GM21423 (cell line): Measurements from ENCODE around the gene SLC25A23.
"Not testable (repeated sequence)": the region's sequence is repeated elsewhere in the genome, so short reads cannot be mapped to it uniquely, and the experiment has no call there.

Source experiments
- ATAC-seq: cut with Tn5 transposase; IDR thresholded peaks from one replicate; pipeline ENCODE4 v1.9.1; 2021; ENCODE audit warnings: mild to moderate bottlenecking, moderate library complexity; ENCODE audit not compliant: unreplicated experiment

SLC25A23 gene

DNA sequence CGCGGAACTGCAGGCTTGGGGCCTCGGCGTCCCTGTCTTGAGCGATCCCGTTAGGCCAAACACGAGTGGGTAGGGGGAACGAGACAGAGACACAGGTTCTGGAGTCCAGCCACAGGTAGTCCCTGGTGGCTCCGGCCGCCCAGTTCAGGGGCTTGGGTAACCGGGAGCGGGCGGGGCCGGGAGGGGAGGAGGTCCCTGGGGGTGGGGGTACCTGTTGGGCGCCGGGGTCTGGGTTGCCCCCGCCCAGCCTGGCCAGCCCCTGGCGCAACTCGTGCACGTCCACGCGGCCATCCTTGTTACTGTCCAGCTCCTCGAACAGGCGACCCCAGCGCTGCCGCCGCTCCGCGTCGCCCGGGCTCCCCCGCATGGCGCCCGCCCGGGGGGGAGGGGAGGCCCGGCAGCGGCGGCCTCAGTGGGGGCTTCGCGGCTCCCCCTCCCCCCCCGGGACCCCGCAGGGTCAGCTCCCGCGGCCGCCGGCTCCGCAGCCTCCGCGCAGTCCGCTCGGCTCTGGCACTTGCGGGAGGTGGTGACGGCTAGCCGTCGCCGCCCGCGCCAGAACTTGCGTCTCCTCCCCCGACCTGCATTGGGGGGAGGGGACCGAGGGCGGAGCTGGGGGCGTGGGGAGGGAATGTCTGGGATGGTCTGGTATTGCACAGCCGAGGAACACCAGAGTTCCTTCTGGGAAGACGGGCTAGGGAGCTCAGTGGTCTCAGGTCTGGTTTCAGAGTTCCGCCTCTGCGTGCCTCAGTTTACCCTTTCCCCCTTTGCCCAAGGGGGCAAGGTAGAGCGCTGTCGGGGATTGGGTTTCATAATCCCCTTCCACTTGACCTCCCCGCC is at the start of gene SLC25A23:
Gene SLC25A23 (minus strand): TSS at position 531 of the 837 bp plus-strand sequence. CDS start 164 bp downstream, at position 367.
- ATAC-seq: peak; percentile 28

DNA sequence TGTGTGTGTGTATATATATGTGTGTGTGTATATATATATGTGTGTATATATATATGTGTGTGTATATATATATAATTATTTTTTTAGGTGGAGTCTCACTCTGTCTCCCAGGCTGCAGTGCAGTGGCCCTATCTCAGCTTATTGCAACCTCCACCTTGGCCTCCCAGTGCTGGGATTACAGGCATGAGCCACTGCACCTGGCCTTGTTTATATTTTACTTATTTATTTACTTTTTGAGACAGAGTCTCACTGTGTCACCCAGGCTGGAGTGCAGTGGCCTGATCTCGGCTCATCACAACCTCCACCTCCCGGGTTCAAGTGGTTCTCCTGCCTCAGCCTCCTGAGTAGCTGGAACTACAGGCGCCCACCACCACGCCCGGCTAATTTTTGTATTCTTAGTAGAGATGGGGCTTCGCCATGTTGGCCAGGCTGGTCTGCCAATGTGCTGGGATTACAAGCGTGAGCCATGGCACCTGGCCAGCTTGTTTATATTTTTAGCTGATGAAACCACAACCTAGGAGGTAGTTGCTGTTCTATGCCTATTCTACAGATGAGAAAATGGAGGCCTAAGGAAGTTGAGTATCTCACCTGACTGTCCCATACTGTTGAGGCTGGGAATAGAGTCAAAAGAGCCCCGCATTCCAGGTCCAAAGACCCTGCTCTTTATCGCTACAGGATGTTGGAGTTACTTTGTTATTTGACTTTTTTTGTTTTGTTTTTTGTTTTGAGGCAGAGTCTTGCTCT is 48.6 kb upstream of the SLC25A23 start:
- ATAC-seq: not testable (repeated sequence)

DNA sequence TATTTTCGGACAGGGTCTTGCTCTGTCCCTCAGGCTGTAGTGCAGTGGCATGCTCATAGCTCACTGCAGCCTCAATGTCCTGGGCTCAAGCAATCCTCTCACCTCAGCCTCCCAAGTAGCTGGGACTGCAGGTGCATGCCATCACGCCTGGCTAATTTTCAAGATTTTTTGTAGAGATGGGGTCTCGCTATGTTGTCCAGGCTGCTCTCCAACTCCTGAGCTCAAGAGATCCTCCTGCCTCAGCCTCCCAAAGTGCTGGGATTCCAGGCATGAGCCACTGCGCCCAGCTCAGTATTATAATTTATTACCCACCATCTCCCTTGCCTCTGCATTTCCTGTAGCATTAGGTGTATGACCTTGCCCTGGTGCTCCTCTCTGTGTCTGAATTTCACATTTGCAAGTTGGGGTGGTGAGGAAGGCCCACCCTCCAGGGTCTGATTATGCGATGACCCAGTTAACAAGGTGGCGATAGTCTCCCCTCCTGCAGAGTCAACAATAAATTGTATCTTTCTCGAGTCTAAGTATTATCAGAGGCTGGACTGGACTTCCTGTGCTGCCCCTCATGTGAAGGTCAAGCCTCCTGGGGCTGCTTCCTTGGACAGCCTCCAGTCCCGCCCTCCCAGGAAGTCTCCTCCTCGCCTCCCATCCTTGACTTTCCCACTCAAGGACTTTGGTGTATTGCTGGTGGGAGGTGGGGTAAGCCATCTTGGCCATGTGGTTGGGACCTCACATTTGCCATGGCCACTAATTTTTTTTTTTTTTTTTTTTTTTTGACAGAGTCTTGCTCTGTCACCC is 44.0 kb upstream of the SLC25A23 start:
- no peak for ATAC-seq

DNA sequence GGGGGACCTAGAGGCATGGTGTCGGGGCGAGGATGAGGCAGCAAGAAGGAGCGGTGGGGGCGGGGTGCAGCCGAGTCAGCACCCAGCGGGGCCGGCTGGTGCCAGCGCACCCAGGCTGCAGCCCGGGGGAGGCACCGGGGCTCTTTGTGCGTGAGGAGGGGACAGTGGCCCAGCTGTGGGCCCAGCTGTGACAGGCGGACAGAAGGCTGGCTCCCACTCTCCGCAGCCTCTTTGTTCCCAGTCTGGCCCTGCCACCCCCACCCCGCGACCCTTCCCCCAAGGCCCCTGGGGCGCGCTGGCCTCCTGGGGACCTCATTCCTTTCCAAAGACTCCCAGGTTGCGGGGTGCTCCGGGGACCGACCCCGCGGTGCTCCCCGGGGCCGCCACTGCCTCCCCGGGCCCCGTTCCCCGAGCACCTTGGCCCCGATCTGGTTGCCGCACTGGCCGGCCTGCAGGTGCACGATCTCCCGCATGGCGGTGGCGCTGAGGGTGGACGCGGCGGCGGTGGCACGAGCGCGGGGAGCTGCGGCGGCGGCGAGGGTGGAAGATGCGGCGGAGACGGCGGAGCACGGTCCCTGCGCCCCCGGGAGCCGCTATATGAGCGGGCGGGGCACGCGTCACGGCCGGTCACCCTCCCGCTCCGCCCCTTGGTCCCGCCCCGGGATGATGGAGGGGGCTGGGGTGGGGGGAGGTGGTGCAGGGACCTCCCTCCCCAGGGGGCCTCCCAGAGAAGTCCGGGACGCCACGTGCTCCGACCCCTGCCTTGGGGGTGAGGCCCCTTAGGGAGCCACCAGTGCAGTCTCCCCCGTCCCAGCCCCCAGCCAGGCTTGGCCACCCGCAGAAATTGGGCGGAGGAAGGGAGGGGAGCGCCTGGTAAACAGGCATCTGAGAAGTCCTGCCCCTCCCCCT is 42.4 kb upstream of the SLC25A23 start, which contains the start of gene TUBB4A:
Gene TUBB4A (minus strand): TSS at position 570 of the 909 bp plus-strand sequence. CDS start 97 bp downstream, at position 473.
- ATAC-seq: no peak

DNA sequence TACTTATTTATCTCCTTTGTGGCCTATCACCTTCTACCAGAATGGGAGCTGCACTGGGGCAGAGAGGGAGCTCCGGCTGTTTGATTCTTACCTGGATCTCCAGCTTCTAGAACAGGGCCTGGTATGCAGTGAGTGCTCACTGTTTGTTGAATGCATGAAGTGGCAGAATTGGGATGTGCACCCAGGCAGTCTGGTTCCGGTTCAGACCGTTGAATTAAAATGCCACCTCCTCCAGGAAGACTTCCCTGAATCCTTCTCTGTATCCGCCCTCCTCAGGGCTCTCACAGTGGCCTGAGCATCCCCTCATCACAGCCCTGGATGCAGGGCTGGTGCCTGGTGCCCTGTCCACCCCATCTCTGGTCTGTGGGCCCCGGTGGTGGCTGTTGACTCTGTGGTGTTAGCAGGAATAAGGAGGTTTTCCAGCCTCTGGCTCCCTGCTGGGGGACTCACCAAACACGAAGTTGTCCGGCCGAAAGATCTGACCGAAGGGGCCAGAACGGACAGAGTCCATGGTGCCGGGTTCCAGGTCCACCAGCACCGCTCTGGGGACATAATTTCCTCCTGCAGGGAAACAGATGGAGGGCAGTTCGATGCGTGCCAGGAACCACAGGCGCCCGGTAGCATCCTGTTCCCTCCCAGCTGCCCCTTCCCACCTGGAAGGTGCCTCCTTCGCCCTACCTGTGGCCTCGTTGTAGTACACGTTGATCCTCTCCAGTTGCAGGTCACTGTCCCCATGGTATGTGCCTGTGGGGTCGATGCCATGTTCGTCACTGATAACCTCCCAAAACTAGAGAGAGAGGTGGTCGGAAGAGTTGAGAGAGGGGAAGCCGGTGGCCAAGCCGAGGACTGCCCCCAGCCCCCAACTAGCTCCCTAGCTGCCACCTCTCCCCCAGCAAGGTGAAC is 41.5 kb upstream of the SLC25A23 start:
- ATAC-seq: no peak

DNA sequence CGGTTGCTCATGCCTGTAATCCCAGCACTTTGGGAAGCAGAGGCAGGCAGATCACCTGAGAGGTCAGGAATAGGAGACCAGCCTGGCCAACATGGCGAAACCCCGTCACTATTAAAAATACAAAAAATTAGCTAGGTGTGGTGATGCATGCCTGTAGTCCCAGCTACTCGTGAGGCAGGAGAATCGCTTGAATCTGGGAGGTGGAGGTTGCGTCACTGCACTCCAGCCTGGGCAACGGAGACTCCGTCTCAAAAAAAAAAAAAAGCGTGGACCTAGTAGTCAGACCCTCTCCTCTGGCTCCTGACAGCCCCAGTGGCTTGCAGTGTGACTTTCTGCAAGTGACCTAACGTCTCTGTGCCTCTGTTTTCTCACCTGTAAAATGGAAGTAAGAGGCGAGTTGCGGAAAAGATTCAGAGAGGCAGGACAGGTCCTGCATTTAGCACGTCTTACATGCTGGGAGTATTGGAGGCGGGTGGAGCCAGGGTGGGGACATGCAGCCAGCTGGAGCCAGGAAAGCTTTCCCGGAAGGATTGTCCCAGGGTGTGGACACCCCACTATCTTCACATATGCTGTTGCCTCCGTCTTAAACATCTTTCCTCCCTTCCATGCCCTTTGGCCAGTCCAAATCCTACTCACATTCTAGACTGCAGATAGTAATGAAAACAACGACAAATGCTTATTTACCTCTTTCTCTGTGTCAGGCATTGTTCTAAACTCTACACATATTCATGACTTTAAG is 39.6 kb upstream of the SLC25A23 start:
- ATAC-seq: no peak

DNA sequence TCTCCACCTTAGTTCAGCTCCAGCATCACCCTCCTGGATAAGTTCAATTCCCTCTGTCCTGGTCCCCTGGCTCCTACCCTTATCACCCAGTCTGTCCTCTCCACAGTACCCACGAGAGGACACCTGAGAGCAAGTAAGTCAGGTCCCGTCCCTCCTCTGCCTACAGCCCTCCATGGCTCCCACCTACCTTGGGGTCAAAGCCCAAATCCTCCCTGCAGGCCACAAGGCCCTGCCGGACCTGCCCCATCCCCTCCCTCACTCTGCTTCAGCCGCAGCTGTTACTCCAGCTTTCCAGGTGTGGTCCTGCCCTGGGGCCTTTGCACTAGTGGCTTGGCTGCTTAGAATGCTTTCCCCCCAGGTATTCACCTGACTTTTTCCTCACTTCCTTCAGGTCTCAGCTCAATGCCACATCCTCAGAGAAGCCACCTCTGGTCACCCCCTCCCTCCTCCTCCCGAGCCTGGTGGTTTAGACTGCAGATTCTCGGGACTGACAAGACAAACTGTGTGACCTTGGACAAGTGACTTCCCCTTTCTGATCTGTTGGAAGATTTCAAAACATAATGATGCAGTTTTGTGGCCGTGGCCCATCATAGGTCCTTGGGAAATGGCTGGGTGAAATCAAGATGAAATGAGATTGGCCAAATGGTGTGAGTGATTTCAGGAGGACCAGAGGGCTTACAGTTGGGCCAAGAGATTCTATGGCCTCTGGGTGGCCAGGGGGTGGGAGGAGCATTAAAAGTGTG is 38.9 kb upstream of the SLC25A23 start:
- no peak for ATAC-seq

DNA sequence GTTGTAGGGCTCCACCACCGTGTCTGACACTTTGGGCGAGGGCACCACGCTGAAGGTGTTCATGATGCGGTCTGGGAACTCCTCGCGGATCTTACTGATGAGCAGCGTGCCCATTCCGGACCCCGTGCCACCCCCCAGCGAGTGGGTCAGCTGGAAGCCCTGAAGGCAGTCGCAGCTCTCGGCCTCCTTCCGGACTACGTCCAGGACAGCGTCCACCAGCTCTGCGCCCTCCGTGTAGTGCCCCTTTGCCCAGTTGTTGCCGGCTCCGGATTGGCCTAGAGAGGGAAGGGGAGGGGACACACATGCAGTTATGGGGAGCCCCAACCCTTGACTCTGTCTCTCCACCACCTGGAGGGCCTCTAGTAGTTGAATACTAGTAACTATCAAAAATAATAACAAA is 36.4 kb upstream of the SLC25A23 start:
- ATAC-seq: no peak

DNA sequence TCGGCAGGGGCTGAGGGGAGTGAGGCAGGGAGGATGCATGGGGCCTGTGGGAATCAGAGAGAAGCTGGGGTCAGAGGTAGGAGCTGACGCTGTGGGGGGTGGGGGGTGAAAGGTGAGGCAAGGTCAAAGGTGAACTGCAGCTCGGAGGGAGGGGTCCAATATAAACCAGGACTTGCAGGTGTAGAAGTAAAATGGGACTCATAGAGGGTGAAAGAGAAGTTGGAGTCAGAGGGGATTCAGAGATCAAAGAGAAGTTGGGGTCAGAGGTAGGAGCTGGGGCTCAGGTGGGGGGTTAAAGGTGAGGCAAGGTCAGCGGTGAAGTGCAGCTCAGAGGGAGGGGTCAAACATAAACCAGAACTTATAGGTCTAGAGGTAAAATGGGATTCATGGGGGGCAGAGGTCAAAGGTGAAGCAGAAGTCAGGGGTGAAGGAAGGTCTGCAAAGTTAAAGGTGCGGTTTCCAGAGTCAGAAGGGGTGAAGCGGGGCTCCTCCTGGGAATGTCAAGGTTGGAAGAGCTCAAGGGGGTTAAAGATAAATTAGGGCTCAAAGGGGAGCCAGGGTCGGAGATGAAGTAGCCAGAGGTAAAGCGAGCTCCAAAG is 34.9 kb upstream of the SLC25A23 start:
- no peak for ATAC-seq

DNA sequence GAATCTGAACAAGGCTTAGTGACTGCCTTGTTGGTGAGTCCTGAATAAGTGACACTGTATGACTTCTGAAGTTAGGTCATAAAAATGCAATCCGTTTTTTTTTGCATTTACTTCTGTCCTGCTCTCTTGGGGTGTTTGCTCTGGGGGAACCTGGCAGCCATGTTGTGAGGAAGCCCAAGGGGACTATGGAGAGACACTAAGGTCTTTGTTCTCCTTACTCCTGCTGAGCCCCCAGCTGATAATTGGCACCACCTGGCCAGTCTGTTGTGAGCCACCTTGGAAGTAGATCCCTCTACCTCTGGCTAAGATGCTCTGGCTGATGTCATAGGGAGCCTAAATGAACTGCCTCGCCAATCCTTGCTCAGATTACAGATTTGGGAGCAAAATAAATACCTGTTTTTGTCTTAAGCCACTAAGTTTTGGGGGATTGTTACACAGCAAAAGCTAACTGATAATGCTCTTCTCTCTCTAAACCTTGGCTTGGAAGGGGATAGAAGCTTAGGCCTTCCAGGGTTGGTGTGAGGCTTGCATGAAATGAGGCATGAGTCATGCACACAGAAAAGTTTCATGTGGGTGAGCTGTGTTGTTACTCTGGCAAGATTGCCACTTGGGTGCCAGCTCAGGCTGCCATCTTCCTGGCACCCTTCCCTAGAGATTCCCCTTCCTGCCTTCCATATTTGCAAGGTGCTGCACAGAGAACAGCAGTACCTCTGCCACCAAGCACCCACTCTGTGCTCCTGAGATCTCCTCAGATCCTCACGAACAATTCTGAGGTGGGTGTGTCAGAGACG is 32.4 kb upstream of the SLC25A23 start:
- ATAC-seq: no peak

DNA sequence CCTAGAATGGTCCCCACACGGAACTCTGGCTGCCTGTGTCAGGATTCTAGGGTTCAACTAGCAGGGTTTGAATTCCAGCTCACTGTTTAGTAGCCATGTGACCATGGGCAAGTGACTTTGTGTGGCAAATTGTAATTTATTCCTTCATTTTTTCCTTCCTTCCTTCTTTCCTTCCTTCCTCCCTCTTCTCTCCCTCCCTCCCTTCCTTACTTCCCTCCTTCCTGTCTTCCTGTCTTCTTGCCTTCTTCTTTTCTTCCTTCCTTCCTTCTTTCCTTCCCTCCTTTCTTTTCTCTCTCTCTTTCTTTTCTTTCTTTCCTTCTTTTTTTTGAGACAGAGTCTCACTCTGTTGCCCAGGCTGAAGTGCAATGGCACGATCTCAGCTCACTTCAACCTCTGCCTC is 30.5 kb upstream of the SLC25A23 start:
- no peak for ATAC-seq

DNA sequence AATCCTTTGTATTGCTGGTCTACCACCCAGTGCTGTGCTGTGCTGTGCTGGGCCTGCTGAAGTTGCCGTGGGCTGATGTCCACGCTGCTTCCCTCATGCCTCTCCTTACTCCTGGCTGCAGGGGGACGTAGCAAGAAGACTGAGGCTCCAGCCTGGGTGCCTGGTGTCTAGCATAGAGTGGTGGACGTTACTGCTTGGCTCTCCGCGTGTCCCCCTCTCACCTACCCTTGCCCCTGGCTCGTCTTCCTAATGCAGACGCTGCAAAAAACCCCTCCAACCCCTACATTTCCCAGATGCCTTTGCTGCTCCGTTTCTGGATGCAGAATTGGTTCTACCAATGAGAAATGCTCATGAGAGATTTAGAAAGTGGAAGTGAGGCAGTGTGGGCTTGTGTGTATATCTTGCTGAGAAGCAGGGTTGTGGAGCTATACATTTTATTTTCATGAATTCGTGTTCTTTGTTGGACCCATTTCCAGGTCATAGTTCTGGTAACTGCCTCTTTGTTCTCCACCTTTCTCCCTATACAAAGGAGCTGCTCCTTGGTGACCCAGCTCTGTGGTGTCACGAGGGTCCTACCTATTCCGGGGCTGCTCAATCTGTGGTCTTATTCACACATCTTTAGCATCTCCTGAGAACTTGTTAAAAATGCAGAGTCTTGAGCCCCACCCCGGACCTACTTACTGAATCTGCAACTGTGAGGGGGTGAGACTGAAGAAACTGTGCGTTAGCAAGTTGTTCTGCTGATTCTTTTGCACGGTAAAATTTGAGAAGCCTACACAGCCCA is 29.9 kb upstream of the SLC25A23 start:
- no peak for ATAC-seq

DNA sequence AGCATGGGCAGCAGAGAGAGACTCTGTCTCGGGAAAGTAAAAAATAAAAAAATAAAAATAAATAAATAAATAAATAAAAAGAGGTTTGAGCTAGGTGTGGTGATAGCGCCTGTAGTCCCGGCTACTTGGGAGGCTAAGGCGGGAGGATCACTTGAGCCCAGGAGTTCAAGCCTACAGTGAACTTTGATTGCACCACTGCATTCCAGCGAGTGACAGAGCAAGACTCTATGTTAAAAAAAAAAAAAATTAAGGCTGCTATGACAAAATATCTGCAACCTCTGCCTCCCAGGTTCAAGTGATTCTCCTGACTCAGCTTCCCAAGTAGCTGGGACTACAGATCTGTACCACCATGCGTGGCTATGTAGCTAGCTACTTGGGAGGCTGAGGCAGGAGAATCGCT is 25.2 kb upstream of the SLC25A23 start:
- ATAC-seq: no peak

DNA sequence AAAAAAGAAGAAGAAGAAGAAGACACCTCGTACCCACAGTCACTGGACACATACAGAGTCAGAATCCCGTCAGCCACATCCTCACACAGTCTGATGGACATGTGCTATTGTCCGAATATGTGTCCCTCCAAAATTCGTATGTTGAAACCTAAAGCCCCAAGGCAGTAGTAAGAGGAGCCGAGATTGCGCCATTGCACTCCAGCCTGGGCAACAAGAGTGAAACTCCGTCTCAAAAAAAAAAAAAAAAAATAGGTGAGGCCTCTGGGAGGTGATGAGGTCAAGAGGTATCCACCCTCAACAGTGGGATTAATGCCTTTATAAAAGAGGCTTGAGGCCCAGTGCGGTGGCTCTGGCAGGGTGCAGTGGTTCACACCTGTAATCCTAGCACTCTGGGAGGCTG is 24.6 kb upstream of the SLC25A23 start:
- ATAC-seq: no peak

DNA sequence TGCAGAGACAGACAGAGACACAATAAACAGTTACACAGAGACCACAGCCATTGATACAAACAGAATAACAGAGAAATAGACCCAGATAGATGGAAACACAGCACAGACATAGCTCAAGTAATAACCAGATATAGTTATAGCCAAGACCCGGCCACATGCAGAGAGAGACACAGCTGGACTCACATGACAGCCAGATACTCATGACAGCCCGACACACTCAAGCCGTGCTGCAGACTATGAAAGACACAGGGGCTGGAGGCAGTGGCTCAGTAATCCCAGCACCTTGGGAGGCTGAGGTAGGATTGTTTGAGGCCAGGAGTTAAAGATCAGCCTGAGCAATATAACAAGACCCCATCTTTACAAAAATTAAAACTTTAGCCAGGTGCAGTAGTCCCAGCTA is 23.6 kb upstream of the SLC25A23 start:
- ATAC-seq: no peak

DNA sequence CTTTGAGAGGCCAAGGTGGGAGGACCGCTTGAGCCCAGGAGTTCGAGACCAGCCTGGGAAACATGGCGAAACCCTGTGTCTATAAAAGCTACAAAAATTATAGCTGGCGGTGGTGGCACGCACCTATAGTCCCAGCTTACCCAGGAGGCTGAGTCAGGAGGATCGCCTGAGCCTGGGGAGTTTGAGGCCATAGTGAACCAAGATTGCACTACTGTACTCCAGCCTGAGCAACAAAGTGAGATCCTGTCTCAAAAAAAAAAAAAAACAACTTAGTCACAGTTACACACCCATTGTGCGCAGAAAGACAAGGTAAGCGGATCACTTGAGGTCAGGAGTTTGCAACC is 22.7 kb upstream of the SLC25A23 start:
- no peak for ATAC-seq
